Panc1 (cell line): ENCODE measurements around the gene SCLY.

Source experiments
- POLR2AphosphoS5 ChIP-seq: IDR thresholded peaks from 2 replicates; pipeline ENCODE4 v1.6.1; 2012; ENCODE audit warnings: mild to moderate bottlenecking, low read depth, low read length, moderate library complexity
- TCF7L2 ChIP-seq: IDR thresholded peaks from 2 replicates; pipeline ENCODE4 v1.6.1; 2011; ENCODE audit warnings: mild to moderate bottlenecking, low read depth, low read length, inconsistent platforms
- TF ChIP-seq, protein P1 (sequence below): fragments of 450-650 bp; IDR thresholded peaks from 2 replicates; pipeline ENCODE4 v1.5.1; 2017; ENCODE audit warnings: mild to moderate bottlenecking
- TF ChIP-seq, protein P2 (sequence below), 2 experiments: IDR thresholded peaks; 2 replicates each; pipeline ENCODE4 v1.6.1; 2011 to 2012; ENCODE audit warnings: low read depth in 2 of 2, control low read depth in 1 of 2, low read length in 1 of 2, mild to moderate bottlenecking in 1 of 2, moderate library complexity in 1 of 2; ENCODE audit not compliant: insufficient read depth in 1 of 2

DNA sequence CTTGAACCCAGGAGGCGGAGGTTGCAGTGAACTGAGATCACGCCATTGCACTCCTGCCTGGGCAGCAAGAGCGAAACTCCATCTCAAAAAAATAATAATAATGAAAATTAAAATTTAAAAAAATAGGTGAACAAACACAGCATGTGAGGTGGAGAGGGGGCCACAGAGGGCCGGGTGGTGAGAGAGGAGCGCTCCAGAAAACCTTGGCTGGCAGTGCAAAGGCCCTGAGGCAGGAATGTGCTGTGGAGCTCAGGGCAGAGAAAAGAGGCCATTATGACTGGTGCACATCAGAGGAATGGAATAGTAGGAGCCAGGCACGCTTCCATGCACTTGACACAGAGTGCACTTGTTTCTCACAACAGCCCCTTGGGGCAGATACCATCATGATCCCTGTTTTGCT, 21.6 kb upstream of the SCLY start:
- TF ChIP-seq, protein P1, sequence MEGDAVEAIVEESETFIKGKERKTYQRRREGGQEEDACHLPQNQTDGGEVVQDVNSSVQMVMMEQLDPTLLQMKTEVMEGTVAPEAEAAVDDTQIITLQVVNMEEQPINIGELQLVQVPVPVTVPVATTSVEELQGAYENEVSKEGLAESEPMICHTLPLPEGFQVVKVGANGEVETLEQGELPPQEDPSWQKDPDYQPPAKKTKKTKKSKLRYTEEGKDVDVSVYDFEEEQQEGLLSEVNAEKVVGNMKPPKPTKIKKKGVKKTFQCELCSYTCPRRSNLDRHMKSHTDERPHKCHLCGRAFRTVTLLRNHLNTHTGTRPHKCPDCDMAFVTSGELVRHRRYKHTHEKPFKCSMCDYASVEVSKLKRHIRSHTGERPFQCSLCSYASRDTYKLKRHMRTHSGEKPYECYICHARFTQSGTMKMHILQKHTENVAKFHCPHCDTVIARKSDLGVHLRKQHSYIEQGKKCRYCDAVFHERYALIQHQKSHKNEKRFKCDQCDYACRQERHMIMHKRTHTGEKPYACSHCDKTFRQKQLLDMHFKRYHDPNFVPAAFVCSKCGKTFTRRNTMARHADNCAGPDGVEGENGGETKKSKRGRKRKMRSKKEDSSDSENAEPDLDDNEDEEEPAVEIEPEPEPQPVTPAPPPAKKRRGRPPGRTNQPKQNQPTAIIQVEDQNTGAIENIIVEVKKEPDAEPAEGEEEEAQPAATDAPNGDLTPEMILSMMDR: no peak
- TF ChIP-seq TCF7L2 (no peak), POLR2AphosphoS5 (no peak)
- TF ChIP-seq, protein P2, sequence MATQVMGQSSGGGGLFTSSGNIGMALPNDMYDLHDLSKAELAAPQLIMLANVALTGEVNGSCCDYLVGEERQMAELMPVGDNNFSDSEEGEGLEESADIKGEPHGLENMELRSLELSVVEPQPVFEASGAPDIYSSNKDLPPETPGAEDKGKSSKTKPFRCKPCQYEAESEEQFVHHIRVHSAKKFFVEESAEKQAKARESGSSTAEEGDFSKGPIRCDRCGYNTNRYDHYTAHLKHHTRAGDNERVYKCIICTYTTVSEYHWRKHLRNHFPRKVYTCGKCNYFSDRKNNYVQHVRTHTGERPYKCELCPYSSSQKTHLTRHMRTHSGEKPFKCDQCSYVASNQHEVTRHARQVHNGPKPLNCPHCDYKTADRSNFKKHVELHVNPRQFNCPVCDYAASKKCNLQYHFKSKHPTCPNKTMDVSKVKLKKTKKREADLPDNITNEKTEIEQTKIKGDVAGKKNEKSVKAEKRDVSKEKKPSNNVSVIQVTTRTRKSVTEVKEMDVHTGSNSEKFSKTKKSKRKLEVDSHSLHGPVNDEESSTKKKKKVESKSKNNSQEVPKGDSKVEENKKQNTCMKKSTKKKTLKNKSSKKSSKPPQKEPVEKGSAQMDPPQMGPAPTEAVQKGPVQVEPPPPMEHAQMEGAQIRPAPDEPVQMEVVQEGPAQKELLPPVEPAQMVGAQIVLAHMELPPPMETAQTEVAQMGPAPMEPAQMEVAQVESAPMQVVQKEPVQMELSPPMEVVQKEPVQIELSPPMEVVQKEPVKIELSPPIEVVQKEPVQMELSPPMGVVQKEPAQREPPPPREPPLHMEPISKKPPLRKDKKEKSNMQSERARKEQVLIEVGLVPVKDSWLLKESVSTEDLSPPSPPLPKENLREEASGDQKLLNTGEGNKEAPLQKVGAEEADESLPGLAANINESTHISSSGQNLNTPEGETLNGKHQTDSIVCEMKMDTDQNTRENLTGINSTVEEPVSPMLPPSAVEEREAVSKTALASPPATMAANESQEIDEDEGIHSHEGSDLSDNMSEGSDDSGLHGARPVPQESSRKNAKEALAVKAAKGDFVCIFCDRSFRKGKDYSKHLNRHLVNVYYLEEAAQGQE (IDR thresholded peaks at IDR 0.05; ENCODE audit: insufficient read depth in 1 of 2, low read depth in 2 of 2, low read length in 1 of 2): no peak
